GM21529 (cell line): ENCODE measurements around the gene DYRK1A.

ENCODE experiments used
- ATAC-seq: cut with Tn5 transposase; IDR thresholded peaks from one replicate; pipeline ENCODE4 v1.9.1; 2021; ENCODE audit not compliant: unreplicated experiment

The DYRK1A gene

GRCh38 chr21:37415939-37416338 lies 49.4 kb downstream of the DYRK1A start:
- no peak for ATAC-seq

DNA sequence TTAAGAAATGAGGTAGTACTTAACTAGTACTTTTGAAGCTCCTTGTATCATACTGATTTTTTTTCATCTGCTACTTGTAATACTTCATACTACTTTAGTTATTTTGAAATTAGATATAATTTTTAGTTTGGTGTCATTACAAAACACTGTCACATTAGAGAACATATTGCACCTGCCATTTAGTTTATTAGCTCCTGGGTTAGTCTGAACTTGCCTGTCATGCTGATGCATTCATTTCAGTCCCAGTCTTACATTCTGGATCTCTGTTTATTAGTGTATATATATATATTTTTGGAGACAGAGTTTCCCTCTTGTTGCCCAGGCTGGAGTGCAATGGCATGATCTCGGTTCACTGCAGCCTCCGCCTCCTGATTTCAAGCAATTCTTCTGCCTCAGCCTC lies 50.3 kb downstream of the DYRK1A start:
- no peak for ATAC-seq

DNA sequence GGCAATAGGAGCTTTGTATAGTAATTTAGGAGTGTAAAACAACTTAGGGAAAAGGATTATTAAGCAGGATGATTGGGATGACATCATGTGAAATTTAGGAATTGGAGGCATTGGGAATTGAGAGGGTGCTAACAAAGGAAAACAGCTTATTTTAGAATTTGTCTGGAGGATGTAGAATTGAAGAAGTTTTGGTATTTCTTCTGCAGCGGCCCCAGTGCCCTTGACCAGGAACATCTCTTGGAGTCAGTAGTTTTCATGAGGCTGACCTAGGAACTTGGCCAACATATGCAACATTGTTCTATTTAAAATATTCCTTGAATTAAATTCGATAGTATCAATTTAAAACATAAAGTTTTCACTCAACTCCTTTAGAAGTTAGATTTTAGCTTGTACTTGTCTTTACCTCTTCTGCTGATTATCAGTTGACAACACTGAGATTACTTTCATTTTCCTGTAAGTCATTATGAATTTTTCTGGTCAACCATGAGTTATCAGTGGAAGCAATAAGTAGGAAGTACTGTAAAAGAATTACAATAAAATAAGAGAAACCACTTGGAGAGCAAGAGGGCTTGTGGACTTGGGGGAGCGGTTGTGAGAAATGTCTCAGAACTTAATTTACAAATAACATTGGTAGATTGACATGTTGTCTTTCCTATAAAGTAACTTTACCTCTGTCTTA lies 52.8 kb downstream of the DYRK1A start:
- no peak for ATAC-seq

DNA sequence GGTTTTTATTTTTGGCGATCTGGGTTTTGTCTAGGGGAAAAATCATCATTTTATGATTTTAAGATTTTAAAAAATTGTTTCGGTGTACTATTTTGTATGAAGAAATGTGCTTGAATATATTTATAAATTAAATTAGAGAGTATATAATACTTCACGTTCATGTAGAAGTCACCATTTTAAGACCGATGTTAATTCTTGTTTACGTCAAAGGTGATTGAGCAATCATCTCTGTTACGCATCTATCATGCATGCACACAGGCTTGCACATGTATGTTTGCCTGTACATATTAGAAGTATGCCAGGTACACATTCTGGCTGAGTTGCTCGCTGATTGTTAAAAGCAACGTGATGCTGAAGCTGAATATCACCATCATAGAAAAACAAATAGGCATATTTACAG lies 54.7 kb downstream of the DYRK1A start:
- ATAC-seq, result no peak

- no peak for ATAC-seq
Observed at GRCh38 chr21:37422382-37422781, 55.8 kb downstream of the DYRK1A start.

- ATAC-seq, result no peak
Observed at GRCh38 chr21:37423103-37423502, 56.5 kb downstream of the DYRK1A start.

GRCh38 chr21:37424396-37424795 lies 57.8 kb downstream of the DYRK1A start:
- no peak for ATAC-seq

DNA sequence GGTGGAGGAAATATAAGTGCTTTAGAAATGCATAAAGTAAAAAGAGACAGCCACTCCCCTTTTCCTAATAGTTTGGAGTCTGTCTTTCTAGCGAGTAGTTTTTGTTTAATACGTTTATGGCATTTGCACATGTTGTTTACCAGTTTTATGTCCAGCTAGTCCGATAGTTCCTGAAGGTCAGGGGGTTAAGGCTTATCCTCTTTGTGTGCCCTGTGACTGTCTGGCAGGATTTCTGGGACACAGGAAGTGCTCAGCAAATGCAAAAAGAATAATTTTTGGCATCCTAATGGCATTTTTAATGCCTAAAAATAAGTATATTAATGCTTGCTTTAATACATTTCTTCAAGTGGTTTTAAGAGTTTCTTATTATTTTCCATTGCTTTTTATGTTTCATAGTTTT lies 58.4 kb downstream of the DYRK1A start:
- no peak for ATAC-seq

DNA sequence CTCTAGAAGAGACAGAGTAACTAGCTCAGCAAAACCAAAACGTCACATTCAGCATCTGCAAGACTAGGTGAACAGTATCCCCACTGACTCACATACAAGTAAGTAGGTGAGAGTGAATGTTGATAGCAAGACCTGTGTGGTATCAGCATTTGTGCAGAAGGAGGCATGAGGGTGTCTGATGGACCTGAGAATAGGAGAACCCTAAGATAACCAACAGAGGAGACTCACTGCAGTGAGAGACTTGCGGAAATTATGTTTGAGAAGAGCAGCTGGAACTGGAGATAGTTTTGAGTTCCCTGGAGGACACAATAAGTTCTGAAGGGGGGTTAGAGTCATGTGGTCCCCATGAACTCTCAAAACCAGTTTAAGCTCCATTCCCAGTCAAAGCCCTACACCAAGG lies 59.1 kb downstream of the DYRK1A start:
- no peak for ATAC-seq

- no peak for ATAC-seq
Observed at GRCh38 chr21:37427221-37427620, 60.6 kb downstream of the DYRK1A start.

DNA sequence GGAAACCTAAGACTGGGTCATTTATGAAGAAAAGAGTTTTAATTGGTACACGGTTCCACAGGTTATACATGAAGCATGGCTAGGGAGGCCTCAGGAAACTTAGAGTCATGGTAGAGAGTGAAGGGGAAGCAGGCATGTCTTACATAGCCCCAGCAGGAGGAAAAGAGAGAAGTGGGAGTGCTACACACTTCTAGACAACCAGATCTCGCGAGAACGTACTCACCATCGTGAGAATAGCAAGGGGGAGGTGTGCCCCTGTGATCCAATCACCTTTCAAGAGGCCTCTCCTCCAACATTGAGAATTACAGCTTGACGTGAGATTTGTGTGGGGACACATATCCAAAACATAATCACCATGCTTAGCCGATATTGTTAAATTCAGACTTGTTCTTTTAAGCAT lies 62.8 kb downstream of the DYRK1A start:
- ATAC-seq, result no peak

DNA sequence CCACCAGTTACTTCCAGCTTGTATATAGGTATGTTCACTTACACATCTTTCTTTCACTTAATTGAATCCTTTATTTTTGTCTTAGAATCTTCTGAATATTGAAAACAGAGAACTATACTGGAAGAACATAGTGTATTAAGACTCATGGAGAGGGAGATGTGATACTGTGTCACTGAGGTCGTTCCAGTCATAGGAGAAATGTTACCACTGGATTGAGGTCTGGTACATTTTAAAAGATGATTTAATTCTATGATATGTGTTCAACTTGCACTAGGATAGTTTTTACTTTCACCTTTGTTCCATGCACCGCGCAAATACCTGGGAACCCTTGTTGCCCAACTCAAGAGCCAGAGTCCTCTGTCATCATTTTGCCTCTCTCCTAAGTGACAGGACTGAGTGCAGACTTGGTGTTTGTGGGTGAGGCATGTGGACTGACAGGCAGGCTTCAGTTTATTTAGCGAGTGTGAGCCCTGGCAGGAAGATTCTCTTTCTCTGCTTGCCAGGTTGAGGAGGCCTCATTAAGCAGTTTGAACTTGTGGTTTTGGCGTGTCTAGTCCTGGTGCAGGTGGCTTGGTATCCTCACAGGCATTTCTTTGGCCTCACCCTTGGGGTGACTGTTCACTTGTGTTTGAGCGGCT lies 63.7 kb downstream of the DYRK1A start:
- no peak for ATAC-seq

DNA sequence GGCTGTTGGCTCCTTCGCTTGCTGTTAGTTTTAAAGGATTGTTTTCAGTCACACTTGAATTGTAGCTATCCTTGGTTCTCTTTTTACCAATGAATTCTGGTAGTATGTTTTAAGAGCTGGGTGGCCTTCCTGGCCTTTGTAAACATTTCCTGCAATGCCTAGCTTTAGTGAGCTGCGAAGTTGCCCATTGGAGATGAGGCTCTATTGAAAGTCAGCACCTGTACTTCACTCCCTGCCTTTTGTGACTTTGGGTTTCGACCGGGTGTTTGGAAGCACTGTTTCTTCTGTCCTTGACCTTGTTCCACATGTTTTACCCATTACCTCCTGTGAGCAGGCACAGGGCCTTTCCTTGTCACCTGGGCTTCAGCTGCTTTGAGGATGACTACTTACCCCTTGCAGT lies 64.7 kb downstream of the DYRK1A start:
- no peak for ATAC-seq

DNA sequence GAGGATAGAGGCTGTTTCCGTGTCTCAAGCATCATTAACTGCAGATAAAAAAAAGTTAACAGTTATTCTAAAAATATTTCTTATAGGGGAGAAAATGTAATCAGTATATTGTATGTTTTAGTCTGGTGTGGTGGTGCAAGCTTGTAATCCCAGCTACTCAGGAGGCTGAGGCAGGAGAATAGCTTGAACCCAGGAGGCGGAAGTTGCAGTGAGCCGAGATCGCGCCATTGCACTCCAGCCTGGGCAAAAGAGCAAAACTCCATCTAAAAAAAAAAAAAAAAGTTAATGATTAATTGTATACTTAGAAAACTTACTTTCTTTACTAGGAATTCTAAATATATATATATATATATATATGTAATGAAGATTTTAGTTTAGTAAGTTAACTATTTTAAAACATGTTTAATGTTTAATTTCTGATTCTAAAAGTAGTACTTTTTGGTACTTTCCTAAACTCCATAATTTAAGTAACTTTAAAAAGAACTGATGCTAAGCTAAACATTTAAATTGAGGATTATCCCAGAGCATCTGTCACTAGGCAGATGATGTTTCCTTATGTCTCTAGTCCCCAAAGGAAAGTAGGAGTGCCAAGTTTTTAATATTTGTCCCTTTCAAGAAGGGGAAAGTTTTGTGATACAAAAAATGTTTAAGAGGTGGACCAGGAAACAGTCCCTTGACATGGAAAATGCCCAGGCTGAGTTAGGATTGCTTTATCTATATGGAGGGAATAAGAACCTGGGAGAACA lies 66.3 kb downstream of the DYRK1A start:
- no peak for ATAC-seq

GRCh38 chr21:37433456-37433840 lies 66.9 kb downstream of the DYRK1A start:
- ATAC-seq, result no peak

GRCh38 chr21:37435120-37435519 lies 68.5 kb downstream of the DYRK1A start:
- ATAC-seq, result no peak

- no peak for ATAC-seq
Observed at GRCh38 chr21:37435711-37436110, 69.1 kb downstream of the DYRK1A start.

- no peak for ATAC-seq
Observed at GRCh38 chr21:37436174-37436573, 69.6 kb downstream of the DYRK1A start.

DNA sequence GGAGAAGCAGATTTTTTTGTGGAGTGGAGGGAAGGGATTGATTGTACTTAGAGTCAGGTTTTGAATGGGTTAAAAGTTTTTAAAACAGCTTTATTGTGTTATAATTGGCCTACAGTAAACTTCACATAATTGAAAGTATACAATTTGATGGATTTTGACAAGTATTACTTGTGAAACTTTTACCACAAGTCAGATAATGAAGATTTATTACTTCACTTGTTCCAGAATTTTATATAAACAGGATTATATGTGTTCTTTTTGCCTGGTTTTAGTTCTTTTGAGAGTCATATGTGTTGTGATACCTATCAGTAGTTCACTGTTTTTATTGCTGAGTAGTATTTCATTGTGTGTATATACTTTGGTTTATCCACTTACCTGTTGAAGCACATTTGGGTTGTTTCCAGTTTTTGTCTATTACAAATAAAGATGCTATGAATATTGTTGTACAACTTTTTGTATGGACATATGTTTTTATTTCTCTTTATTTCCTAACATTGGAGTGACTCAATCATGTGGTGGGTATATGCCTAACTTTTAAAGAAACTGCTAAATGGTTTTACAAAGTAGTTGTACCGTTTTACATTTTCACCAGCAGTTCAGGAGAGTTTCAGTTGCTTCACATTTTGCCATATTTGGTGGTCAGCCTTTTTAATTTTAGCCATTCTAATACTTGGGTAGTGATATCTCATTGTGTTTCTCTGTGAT lies 71.0 kb downstream of the DYRK1A start:
- ATAC-seq, result no peak

DNA sequence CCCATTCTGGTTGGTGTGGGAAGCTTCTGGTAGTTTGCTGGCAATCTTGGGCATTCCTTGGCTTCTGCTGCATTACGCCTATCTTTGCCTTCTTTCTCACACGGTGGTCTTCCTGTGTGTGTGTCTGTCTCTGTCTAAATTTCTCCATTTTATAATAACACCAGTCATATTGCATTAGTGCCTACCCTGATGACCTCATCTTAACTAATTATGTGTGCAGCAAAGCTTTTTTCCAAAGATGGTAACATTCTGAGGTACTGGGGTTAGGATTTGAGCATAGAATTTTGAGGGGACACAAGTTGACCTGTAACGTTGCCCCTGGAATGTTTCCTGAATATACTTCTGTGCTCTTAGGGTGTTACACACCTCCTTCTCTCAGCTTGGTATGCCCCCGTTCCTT lies 77.1 kb downstream of the DYRK1A start:
- ATAC-seq, result no peak

DNA sequence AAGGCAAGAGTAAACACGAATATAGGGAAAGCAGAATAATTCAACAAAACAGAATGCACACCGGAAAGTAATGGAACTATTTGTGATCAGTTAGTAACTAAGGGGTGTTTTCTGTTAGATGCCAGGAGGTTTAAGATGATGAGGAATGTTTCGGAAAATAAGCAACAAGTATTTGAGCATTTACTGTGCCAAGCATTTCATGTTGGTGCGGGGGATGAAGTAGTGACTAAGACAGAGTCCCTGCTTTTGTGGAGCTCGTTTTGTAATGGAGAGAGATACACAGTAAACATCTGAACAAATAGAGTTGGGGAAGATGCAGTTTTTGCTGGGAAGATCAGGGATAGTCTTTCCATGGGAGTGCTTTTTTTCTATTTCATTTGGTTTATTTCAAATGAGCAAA lies 78.7 kb downstream of the DYRK1A start:
- ATAC-seq, result no peak

DNA sequence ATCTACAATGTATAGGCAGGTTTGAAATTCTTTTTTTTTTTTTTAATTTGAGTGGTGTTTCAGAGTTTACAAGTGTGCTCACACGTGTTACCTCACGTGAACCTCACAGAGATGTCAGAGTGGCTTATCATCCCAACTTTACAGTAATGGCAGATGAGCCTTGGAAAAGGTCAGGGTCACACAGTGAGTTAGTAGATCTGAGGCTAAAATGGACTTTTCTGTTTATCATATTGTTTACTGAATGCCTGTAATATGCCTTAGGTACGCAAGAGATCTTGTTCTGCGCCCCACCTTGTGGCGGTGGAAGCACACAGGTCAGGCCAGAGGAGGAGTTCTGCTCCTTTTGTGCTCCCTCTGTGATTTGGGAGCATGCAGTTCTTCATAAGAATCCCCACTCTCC lies 80.0 kb downstream of the DYRK1A start:
- no peak for ATAC-seq
